Measurements from ENCODE around the gene PPM1E.

GRCh38 chr17:58913971-58914769, 158.5 kb downstream of the PPM1E start:
- TF ChIP-seq CTCF (IDR thresholded peaks at IDR 0.05) (no peak), POLR2A (IDR thresholded peaks at IDR 0.05) (no peak), POLR2AphosphoS5 (IDR thresholded peaks at IDR 0.05) (no peak), EP300 (IDR thresholded peaks at IDR 0.05) (no peak)
